NCI-H128 (cell line): ENCODE results near the gene MAN1C1.

Experiments used
- DNase-seq: peaks from one replicate; lab custom pipeline; 2025; ENCODE audit not compliant: unreplicated experiment; lab: John Stamatoyannopoulos, UW

MAN1C1 gene

DNA sequence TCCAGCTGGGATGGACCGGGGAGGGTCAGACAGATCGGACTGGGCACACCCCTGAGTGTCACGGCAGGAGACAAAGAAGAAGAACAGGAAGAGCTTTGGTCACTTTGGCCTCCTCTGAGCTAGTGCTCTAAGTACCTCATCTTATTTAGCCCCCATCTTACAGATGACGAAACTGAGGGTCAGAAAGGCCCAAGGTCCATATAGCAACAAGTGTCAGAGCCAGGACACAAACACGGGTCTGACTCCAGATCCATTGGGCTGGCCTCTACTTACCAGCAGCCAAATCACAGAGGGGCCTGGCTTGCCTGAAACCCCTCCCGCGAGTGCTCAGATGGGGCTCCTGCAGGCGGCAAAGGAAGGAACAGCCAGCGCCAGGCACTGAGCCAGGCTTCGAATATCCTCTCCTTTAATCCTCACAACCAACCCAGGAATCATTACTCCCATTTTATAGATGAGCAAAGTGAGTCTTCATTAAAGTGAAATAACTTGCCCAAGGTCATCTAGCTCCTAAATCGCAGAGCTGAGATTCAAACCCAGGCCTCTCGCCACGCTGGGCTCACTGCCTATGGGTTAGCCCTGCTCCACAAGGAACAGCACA is 157.7 kb downstream of the MAN1C1 start:
- no peak for DNase-seq

DNA sequence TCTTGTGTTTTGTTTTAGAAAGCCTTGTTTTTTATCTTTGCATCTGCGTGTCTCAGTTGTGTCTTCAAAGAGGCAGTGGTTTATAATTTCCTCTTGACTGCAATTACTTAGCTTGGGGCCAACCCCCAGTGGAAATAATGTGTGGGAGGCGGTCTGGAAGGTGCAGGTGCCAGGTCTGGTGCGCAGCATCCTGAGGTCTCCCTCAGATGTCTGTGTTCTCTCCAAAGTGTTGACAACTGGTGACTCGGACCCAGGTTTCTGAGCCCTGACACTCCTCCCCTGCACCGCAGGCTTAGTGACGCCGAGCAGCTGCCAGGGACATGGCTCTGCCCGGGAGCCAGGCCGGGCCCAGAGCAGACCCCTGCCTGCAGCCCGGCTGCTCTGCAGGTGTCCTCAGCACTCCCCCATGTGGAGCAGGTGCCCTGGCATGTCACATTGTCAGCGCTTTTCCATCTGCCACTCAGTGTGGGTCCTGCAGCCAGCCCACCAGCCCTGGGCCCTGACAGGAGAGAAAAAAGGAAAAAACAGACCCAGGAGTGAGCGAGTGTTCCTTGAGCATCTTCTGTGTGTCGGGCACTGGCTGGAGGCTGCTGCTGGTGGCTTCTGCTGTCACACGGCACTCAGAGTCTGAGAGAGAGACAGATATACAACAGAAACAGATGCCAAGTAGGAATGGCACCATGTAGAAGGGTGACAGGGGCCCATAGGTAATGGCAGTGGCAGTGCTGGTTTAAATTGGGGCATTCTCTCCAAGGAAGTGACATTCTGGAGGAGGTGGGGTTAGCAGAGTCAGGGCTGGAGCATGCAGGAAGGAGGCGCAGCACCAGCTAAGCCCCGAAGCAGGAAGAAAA is 158.6 kb downstream of the MAN1C1 start:
- DNase-seq, result peak; percentile 28

DNA sequence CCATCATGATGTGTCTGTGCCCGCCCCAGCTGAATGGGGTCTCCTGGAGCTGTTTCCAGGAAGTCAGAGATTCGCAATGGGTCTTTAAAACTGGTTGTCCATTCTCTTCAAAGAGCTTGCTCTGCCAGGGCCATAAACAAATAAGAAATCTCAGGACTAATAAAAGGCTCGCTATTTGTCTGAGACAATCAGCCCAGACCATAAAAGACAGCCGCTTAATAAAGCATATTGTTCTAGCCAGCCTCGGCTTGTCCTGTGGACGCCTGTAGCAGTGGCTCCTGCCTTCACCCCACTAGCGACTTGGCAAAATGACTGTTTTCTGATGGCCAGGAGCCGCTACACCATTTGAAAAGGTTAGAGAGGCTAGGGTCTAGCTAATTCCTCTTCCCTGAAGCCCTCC is 162.8 kb downstream of the MAN1C1 start:
- DNase-seq, result no peak

DNA sequence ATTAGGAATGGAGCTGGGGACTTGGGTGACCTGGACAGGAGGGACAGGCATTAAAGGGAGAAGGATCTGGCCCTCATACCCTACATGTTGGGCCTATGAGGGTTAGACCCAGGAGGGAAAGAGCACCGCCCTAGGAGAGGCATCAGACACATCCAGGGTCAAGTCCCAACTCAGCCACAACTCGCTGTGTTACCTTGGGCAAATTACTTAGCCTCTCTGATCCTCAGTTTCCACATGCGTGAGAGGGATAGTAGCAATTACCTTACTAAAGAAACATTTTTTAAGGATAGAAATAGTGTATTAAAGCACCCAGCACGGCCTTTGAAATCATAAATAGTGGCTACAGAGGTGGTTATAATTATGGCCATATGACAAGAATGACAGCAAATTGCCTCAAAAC is 163.3 kb downstream of the MAN1C1 start:
- DNase-seq, result no peak

DNA sequence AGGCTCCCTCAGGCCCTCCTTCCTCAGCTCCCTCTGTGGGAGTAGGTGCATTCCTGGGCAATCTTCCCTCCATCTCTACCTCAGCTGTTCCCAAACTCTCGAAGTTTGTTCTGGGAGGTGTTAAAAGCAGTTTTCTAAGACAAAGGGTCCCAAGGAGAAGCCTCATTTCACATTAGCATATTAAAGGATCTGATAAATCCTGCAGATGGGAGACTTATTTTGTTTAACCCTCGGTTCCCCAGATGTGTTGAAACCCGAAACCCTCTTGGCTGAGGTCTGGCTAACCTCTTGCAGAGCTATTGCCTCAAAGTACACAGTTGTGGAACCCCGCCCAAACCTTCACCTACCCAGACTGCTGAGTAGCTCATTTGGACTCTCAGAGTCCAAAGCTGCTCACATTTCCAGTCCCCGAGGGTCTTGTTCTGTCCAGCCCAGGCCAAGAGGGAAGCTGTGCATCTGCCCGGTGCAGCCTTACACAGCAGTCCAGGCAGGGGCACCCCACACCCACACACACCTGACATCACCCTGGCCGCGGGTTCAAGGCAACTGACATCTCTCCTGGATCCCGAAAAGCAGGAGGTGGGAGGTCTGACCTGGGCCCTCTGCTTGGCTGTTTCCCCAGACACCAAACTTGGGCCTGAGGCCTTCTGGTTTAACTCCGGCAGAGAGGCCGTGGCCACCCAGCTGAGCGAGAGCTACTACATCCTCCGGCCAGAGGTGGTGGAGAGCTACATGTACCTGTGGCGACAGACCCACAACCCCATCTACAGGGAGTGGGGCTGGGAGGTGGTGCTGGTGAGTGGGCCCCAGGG is 163.9 kb downstream of the MAN1C1 start:
- DNase-seq, result no peak

DNA sequence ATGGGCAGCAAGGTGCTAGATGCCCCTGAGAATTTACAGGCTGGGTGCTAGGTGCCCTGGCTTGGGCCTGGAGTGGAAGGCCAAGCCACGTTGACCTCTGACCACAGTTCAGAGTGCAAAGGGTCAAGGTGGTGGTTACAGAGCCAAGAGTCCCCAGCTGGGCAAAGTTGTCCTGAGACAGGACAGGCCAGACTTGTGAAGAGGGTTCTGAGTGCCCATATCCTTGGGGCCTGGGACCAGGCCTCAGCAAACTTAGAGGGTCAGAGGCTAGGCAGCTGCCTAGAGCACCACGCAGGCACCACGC is 164.5 kb downstream of the MAN1C1 start:
- no peak for DNase-seq

DNA sequence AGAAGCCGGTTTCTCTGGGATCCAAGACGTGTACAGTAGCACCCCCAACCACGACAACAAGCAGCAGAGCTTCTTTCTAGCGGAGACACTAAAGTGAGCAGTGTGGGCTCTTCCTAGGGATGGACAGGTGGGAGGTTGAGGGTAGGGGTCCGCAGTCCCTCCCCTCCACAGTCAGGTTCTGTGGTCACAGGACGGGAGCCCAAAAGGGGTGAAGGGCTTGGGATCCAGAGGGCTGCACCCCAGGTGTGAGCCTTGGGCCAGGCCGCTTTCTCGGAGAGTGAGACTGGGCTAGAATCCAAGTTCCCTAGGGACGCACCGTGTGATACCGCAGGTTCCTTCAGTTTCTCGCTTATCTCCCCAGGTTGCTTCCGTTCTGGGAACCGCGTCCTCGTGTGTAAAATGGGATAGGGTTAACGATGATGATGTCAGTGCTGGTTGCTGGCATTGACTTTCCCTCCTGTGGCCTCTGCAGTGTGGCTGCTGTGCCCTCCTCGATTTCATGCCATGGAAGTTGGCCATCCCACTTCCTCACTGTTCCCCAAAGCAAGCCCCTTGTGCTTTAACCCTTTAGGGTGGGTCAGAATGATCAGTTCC is 166.1 kb downstream of the MAN1C1 start:
- DNase-seq, result no peak

DNA sequence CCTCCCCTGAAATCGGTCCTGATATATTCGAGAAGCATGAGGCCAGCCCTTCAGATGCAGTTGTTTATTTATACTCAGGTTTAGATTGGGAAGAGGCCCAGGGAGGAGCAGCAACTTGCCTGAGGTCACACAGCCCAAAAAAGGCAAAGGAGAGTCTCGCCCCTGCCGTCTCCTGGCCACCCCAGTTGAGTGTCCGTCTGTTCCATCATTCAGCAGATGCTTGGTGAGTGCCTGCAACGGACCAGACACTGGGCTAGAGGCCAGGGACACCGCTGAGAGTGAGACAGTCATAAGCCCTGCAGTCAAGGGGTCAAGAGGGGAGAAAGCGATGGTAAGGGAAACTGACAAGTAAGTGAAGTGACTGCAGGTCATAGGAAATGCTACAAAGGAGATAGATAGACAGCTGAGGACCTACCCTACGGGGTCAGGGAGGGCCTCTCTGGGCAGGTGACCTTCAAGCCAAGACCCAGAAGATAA is 168.0 kb downstream of the MAN1C1 start:
- no peak for DNase-seq

DNA sequence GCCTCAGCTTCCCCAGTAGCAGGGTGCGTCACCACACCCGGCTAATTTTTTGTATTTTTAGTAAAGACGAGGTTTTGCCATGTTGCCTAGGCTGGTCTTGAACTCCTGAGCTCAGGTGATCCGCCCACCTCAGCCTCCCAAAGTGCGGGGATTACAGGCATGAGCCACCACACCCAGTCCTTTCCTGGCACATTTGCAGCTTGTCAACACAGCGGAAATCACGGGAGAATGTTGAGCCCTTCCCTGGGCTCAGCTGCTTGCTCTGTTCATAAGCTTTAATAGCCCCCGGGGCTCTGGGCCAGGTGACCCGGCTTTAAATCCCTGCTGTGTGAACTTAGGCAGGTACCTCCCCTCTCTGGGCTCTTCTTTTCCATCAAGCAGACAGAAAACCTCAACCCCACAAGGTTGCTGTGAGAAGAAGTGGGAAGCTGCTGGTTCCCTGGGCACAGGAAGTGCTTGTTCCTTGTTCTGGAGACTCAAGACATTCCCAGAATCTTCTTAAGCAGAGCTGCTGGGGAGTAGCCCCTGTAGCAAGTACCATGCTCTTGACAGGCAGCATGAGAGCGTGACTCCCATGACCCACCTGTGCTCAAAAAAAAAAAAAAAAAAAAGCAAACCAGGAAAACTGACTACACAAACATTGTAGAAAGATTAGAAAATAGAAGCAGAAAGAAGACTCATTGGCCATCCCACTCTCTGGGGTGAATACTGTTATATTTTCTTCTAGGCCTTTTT is 168.9 kb downstream of the MAN1C1 start:
- DNase-seq, result no peak

DNA sequence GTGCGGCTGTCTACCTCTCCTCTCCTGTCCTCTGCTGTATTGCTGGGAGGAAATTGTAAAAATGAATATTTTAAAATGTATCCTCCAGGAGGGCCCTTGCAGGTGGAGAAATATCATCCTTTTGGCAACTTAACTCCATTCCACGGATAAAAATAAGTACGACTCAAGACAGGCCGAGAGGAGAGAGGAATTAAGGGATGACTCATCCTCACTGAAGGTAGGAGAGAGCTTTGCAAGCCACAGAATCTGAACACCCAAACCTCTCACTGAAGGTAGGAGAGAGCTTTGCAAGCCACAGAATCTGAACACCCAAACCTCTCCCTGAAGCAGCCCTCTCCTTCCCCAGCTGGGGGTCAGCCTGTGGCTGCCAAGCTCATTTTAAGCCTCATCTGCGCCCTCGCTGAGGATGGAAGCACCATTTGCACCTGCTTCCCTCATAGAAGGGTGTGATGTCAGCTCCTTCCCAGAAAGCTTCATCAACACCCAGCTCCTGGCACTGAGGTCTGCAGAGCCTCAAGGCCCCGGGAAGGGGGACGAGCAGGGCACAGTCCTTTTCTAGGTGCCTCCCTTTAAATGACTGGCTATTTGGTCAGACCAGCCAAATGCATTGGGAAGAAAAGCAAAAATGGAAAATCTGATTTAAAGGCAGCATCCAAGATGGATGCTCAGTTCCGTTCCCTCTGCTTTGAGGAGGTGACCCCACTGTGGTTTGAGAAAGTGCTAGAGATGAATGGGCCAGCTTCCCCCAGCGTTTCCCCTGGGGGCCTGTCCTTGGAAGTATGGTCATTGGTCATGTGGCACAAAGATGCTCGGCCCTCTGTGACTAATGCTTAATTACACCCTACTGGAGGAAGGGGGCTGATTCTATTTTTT is 170.5 kb downstream of the MAN1C1 start:
- DNase-seq, result no peak

DNA sequence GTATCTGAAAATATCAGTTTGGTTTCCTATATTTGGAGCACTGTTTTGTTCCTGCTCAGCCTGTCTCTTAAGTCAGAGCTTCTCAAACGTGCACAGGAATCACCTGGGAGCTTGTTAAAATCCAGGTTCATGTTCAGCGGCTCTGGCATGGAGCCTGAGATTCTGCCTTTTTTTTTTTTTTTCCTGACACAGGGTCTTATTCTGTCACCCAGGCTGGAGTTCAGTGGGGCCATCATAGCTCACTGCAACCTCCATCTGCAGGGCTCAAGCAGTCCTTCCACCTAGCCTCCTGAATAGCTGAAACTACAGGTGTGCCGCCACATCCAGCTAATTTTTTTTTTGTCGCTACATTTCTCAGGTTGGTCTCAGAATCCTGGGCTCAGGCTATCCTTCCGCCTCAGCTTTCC is 171.2 kb downstream of the MAN1C1 start:
- no peak for DNase-seq

DNA sequence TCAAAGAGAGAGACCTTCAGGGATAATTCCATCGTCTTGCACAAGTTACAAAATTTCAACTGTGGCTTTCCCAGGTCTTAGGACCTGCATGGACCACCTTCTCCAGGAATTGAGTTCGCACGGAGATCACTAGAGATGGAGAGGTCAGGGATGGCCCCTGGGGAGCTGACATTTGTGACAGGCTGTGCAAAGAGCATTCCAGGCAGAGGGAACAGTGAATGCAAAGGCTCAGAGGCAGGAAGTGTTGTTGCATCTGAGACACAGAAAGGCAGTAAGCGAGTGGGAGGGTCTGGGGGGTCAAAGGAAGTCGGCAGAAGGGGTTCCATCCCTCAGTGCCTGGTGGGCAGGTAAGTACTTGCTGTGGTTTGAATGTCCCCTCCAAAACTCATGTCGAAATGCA is 173.9 kb downstream of the MAN1C1 start:
- DNase-seq, result no peak

DNA sequence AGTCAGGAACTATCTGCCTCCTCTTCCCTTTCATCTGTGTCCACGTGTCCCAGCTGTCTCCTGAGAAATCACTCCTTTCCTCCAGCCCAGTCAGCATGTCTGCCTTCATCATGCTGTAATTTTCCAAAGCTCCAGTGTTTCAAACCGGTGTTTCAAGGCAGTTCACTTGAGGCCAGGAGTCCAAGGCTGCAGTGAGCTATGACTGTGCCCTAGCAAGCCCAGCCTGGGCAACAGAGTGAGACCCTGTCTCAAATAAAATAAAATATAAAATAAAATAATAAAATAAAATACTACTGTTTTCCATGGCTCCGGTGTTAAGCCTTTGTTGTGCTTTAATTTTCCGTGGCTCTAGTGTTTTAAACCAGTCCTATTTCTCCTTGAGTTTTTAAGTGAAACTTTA is 175.5 kb downstream of the MAN1C1 start:
- no peak for DNase-seq

DNA sequence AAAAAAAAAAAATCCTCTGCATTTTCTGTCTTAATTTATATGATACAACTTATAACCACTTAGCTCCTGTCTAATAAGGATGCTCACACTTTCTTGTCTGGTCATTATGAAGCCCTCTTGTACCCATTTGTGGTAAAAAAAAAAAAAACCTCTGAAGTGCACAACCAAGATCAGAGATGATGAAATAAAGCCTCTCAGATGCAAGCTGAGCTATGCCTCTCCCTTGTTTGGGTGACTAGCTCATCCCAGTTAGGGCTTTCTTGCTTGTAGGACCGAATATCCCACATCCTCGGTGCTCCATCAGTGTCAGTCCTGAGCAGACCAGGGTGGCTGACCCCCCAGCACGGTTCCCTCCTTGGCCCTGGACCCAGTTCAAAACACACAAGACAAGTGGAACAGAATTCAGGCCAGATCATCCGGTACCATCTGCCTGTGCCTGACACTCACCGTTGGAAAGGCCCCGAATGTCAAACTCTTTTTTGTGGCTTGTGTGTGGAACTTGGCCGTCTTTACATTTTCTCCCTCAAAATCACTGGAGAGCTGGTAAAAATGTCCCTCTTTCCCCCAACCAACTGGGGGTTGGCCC is 177.1 kb downstream of the MAN1C1 start:
- no peak for DNase-seq

DNA sequence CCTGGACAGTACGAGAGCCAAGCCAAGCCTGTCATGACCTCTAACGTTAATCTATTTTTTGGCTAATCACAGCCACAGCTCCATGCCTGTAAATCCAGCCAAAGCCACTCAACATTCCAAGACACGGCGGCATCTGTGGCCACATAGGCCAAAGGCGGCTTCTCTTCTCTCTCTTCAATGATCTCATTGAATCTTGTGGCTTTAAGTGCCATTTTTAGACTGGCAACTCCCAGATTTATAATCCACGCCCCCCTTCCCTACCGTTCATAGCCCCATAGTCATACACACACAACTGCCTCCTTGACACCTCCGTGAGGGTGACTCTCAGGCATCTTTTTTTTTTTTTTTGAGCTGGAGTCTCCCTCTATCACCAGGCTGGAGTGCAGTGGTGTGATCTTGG is 177.7 kb downstream of the MAN1C1 start:
- DNase-seq, result no peak

DNA sequence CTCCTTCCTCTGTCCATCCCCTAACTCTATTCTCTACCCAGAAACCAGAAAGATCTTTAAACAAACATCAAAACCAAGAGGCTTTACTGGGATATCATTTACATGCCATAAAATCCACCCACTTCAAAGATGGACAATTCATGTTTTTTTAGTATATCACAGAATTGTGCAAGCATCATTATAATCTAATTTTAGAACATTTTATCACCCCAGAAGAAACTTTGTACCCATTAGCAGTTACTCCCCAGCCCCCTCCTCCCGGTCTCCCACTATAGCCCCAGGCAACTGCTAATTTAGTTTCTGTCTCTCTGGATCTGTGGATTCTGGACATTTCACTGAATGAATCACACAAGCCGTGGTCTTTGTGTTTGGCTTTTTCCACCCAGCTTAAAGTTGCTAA is 178.6 kb downstream of the MAN1C1 start:
- DNase-seq, result no peak

DNA sequence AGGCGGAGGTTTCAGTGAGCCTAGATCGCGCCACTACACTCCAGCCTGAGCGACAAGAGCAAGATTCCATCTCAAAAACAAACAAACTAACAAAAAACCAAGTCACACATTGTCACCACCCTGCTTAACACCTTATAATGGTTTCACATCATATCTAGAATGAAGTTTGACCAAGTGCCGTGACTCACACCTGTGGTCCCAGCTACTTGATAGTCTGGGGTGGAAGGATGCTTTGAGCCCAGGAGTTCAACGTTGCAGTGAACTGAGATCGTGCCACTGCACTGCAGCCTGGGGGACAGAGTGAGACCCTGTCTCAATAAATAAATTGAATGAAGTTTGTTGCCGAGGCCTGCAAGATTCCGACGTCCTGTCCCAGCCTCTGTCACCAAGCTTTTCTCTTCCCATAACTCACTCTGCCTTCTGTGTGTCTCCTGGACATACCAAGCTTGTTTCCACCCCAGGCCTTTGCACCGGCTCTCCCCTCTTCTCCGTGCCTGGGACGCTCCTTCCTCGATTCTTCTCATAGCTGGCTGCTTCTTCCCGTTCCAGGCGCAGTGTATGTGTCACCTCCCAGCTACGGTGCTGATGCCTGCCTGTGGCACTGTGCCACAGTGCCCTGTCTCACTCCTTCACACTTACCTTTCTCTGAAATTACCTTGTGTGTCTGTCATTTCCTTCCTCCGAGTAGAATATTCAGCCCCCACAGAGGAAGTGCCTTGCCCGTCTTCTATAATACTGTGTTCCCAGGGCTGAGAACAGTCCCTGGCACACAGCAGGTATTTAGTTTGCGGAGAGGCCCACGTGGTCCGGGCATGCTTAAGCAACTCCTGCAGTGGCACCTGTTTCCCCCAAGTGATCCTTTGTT is 179.6 kb downstream of the MAN1C1 start:
- DNase-seq, result no peak

DNA sequence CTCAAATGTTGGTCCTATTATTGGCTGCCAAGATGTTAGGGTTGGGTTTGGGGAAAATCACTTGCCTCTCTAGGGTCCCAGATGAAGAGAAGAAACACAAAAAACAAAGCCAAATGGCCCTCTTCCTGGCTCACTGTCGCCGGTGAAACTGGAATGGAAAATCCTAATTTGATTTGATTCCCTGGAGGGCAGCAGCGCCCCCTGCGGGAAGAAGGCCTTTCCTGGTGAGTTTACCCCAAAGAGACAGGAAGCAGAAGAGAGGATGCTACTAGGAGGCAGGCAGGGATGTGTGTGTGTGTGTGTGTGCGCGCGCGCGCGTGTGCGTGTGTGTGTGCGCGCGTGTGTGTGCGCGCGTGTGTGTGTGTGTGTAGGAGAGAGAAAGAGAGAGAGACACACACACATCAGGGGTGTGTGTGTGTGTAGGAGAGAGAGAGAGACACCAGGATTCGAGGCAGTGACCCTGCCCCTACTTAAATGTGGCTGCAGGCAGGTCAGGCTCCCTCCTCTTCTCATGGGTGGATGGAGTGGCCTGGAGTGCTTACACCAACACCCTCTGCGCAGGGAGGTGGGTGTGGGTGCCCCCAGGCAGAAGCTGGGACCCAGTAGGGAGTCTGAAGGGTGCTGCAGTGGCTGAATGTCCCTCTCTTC is 180.3 kb downstream of the MAN1C1 start:
- DNase-seq, result peak; percentile 76
